K562 (cell line): Measurements from ENCODE around the gene PNPLA7. TPM values are rescaled to one million over a fixed set of nuclear protein-coding genes. Genes with fewer than 3 reads are reported as not detected.
A peak's percentile ranks its signal among the peaks of the same experiment; 100 is the strongest.

Source experiments
- ATAC-seq: fragments of 200-7000 bp; cut with Tn5 transposase; 3 replicates; pipeline ENCODE4 v1.9.1; 2020; ENCODE audit warnings: moderate library complexity
- BruUV-seq: library from RNA; stranded (reverse); fragments of 400-500 nt; replicated peaks from 2 replicates; lab custom pipeline; 2021; lab: Mats Ljungman, UMichigan
- CTCF ChIA-PET: fragments of 300-600 bp; formaldehyde crosslinking; extraction: SDS; loops from one replicate; lab custom pipeline; 2021; ENCODE audit warnings: low intra/inter-chr PET ratio; lab: Yijun Ruan, JAX
- POLR2A ChIA-PET: fragments of 300-600, 350-650 bp; sonication (Branson Sonifier 250); formaldehyde crosslinking; extraction: SDS; loops from one replicate; lab custom pipeline; 2021; ENCODE audit warnings: antibody characterized with exemption, inconsistent platforms; lab: Yijun Ruan, JAX
- DNase-seq, 4 experiments: peaks; one replicate each; pipeline versions ENCODE4 v3.0.0 to v3.0.0-alpha.2; 2011 to 2018; ENCODE audit warnings: low spot score in 3 of 4, mixed read lengths in 3 of 4; ENCODE audit errors: extremely low read depth in 1 of 4
- FAIRE-seq: peaks from 2 replicates; lab custom pipeline; 2011; peaks lifted over from hg19 to GRCh38; lab: Jason Lieb, UNC
- H2AFZ ChIP-seq: 2 replicates; pipeline ENCODE4 v1.6.0; 2011; ENCODE audit warnings: low read depth, low read length, control low read depth, inconsistent platforms
- H3K27ac ChIP-seq: fragments of 200-600 bp; 3 replicates; pipeline ENCODE4 v1.8.0; 2011; ENCODE audit warnings: low read depth, mild to moderate bottlenecking, control low read depth, inconsistent platforms, low read length, moderate library complexity, mixed read lengths; ENCODE audit errors: extremely low read depth
- H3K27me3 ChIP-seq, 2 experiments: fragments of 300-600 bp in 1 of 2; 2 replicates in 1 of 2; 3 replicates in 1 of 2; pipeline versions ENCODE4 v1.6.0 to v1.8.0; 2011; ENCODE audit warnings: inconsistent platforms in 2 of 2, low read length in 2 of 2, mild to moderate bottlenecking in 1 of 2, mixed read lengths in 1 of 2, moderate library complexity in 1 of 2; ENCODE audit not compliant: control insufficient read depth in 2 of 2, insufficient read depth in 2 of 2
- H3K36me3 ChIP-seq: fragments of 300-600 bp; 3 replicates; pipeline ENCODE4 v1.8.0; 2011; ENCODE audit warnings: mild to moderate bottlenecking, low read length, inconsistent platforms; ENCODE audit not compliant: control insufficient read depth, insufficient read depth
- H3K4me1 ChIP-seq, 2 experiments: fragments of 200-600 bp in 1 of 2; replicated peaks in 1 of 2; 2 replicates in 1 of 2; 3 replicates in 1 of 2; pipeline versions ENCODE4 v1.5.1 to v1.8.0; 2011; ENCODE audit warnings: inconsistent platforms in 2 of 2, low read length in 2 of 2, mild to moderate bottlenecking in 1 of 2, mixed read lengths in 1 of 2, moderate library complexity in 1 of 2; ENCODE audit not compliant: control insufficient read depth in 2 of 2, insufficient read depth in 2 of 2
- H3K4me2 ChIP-seq: 2 replicates; pipeline ENCODE4 v1.6.1; 2011; ENCODE audit warnings: low read length, control low read depth, inconsistent platforms, mixed read lengths; ENCODE audit not compliant: insufficient read depth
- H3K4me3 ChIP-seq: fragments of 200-600 bp; sonication (generic), shearing (Covaris generic); 2 replicates; pipeline ENCODE4 v1.5.1; 2016; ENCODE audit warnings: control low read depth, inconsistent platforms
- H3K79me2 ChIP-seq: fragments of 200-600 bp; 3 replicates; pipeline ENCODE4 v1.8.0; 2011; ENCODE audit warnings: low read length, inconsistent platforms; ENCODE audit not compliant: control insufficient read depth, insufficient read depth
- H3K9ac ChIP-seq, 2 experiments: 2 replicates each; pipeline versions ENCODE4 v1.6.0 to v1.6.1; 2011; ENCODE audit warnings: low read depth in 2 of 2, low read length in 2 of 2, control low read depth in 1 of 2, inconsistent platforms in 1 of 2, mild to moderate bottlenecking in 1 of 2, mixed read lengths in 1 of 2; ENCODE audit not compliant: insufficient read depth in 1 of 2
- H3K9me1 ChIP-seq: one replicate; pipeline ENCODE4 v1.6.0; 2011; ENCODE audit warnings: inconsistent platforms, mild to moderate bottlenecking, low read length, moderate library complexity; ENCODE audit not compliant: control insufficient read depth, insufficient read depth
- H3K9me3 ChIP-seq: replicated peaks from 2 replicates; pipeline ENCODE4 v1.5.1; 2011; ENCODE audit warnings: low read depth, low read length, inconsistent platforms; ENCODE audit not compliant: control insufficient read depth, insufficient read depth
- H4K20me1 ChIP-seq: replicated peaks from 2 replicates; pipeline ENCODE4 v1.6.1; 2011; ENCODE audit warnings: low read length, inconsistent platforms, mixed read lengths; ENCODE audit not compliant: control insufficient read depth, insufficient read depth
- CEBPG ChIP-seq, 3 experiments: fragments of 200-800 bp in 1 of 3; sonication (Bioruptor generic) in 1 of 3; sonication (generic) in 1 of 3; formaldehyde crosslinking in 1 of 3; IDR thresholded peaks in 2 of 3; conservative IDR thresholded peaks in 1 of 3; 2 replicates each; pipeline versions ENCODE4 v1.6.1 to v1.8.0; 2016 to 2022; ENCODE audit warnings: missing compliant biosample characterization in 2 of 3, missing genetic modification characterization in 2 of 3, mild to moderate bottlenecking in 1 of 3, missing genetic modification reagents in 1 of 3
- CTBP1 ChIP-seq: fragments of 450-650 bp; IDR thresholded peaks from 2 replicates; pipeline ENCODE4 v1.6.1; 2016; ENCODE audit warnings: borderline replicate concordance
- DMBX1 ChIP-seq: fragments of 250-450 bp; sonication (Bioruptor Pico); IDR thresholded peaks from 2 replicates; pipeline ENCODE4 v1.8.0; 2022; ENCODE audit warnings: inconsistent platforms, mild to moderate bottlenecking, moderate library complexity, borderline replicate concordance
- GATAD2A ChIP-seq: fragments of 450-650 bp; IDR thresholded peaks from 2 replicates; pipeline ENCODE4 v1.6.1; 2017
- HDAC1 ChIP-seq, 2 experiments: fragments of 450-650 bp; IDR thresholded peaks; 2 replicates each; pipeline ENCODE4 v1.6.1; 2016 to 2017; ENCODE audit warnings: inconsistent platforms in 1 of 2, mild to moderate bottlenecking in 1 of 2, moderate library complexity in 1 of 2
- KLF13 ChIP-seq: fragments of 450-650 bp; IDR thresholded peaks from 2 replicates; pipeline ENCODE4 v1.6.1; 2016; ENCODE audit warnings: missing genetic modification characterization, low read depth, mild to moderate bottlenecking, missing compliant biosample characterization, moderate library complexity, borderline replicate concordance
- MTA2 ChIP-seq: fragments of 450-650 bp; IDR thresholded peaks from 2 replicates; pipeline ENCODE4 v1.6.1; 2016; ENCODE audit warnings: low read depth
- MTA3 ChIP-seq: fragments of 450-650 bp; formaldehyde crosslinking; IDR thresholded peaks from 2 replicates; pipeline ENCODE4 v1.6.1; 2017; ENCODE audit warnings: mild to moderate bottlenecking, borderline replicate concordance
- NR2F6 ChIP-seq: fragments of 450-650 bp; formaldehyde crosslinking; IDR thresholded peaks from 2 replicates; pipeline ENCODE4 v1.4.0; 2020; ENCODE audit warnings: mild to moderate bottlenecking
- NRF1 ChIP-seq, 2 experiments: fragments of 450-650 bp; IDR thresholded peaks in 1 of 2; conservative IDR thresholded peaks in 1 of 2; 2 replicates each; pipeline ENCODE4 v1.6.1; 2014; ENCODE audit warnings: mild to moderate bottlenecking in 2 of 2
- PML ChIP-seq: IDR thresholded peaks from 2 replicates; pipeline ENCODE4 v1.6.1; 2012; ENCODE audit warnings: low read length, inconsistent platforms
- RFX7 ChIP-seq: fragments of 250-450 bp; sonication (Bioruptor Pico); IDR thresholded peaks from 2 replicates; pipeline ENCODE4 v1.5.1; 2021; ENCODE audit warnings: mild to moderate bottlenecking
- SIN3A ChIP-seq, 2 experiments: fragments of 150-350 bp in 1 of 2; IDR thresholded peaks; 2 replicates each; pipeline ENCODE4 v1.6.1; 2011 to 2016; ENCODE audit warnings: borderline replicate concordance in 2 of 2, low read depth in 2 of 2, low read length in 2 of 2, mild to moderate bottlenecking in 2 of 2, moderate library complexity in 2 of 2; ENCODE audit not compliant: control insufficient read depth in 1 of 2
- U2AF2 ChIP-seq: fragments of 200-400 bp; formaldehyde crosslinking; optimal IDR thresholded peaks from 2 replicates; pipeline ENCODE3; 2017; ENCODE audit warnings: low read depth, mild to moderate bottlenecking, low read length
- ZFPM2 ChIP-seq: fragments of 250-450 bp; sonication (Bioruptor Pico); IDR thresholded peaks from 2 replicates; pipeline ENCODE4 v1.5.1; 2022; ENCODE audit warnings: mild to moderate bottlenecking
- ZFX ChIP-seq: sonication (generic); formaldehyde crosslinking; IDR thresholded peaks from 2 replicates; pipeline ENCODE4 v1.8.0; 2022; ENCODE audit warnings: mild to moderate bottlenecking, missing genetic modification reagents, moderate library complexity
- ZNF766 ChIP-seq: fragments of 200-800 bp; sonication (Bioruptor generic); conservative IDR thresholded peaks from 2 replicates; pipeline ENCODE4 v1.6.1; 2016; ENCODE audit warnings: missing genetic modification characterization, missing compliant biosample characterization
- WGBS: fragments of 100-300 bp; shearing (Covaris generic); methylation state at CpG from one replicate; pipeline ENCODE4 v1.1.6; 2016; ENCODE audit warnings: low coverage, mixed read lengths; ENCODE audit not compliant: insufficient coverage; ENCODE audit errors: missing lambda C conversion rate; 5-methylcytosine and 5-hydroxymethylcytosine counted together
- in situ Hi-C: fragments of 300-500 bp; cut with MboI; formaldehyde crosslinking; loops from 4 replicates; pipeline ENCODE4 v1.15.0; 2018; ENCODE audit warnings: inconsistent platforms, mixed read lengths
- intact Hi-C: fragments of 100-400 bp; cut with micrococcal nuclease; formaldehyde crosslinking; loops from 2 replicates; pipeline ENCODE4 v1.14.2; 2022
- polyA plus RNA-seq, 8 experiments: library from polyadenylated mRNA; depleted of rRNA in 4 of 8; stranded (reverse) in 5 of 8; unstranded in 3 of 8; fragments of >200 nt; fragmentation: Nextera tagmentation in 2 of 8; fragmentation: Illumina TruSeq in 1 of 8; extraction: Ambion mirVana in 2 of 8; extraction: Trizol in 1 of 8; gene quantifications; 2 replicates each; pipeline versions ENCODE4 v1.2.1 to v1.2.3, GENCODE V29; 2011 to 2014; ENCODE audit warnings: inconsistent platforms in 1 of 8, missing spikeins in 1 of 8
- total RNA-seq, 7 experiments: library from RNA; depleted of rRNA in 6 of 7; stranded (reverse); fragments of >200 nt in 6 of 7; fragmentation: Illumina TruSeq in 2 of 7; extraction: Trizol in 2 of 7; gene quantifications; 2 replicates each; pipeline versions ENCODE4 v1.2.1 to v1.2.3, GENCODE V29; 2011 to 2021; ENCODE audit warnings: low replicate concordance in 1 of 7
- TF ChIP-seq, protein P1 (sequence below): fragments of 450-650 bp; formaldehyde crosslinking; conservative IDR thresholded peaks from 2 replicates; pipeline ENCODE4 v1.4.0; 2022; ENCODE audit warnings: mild to moderate bottlenecking, missing genetic modification characterization
- TF ChIP-seq, protein P2 (sequence below): fragments of 250-450 bp; sonication (Bioruptor Pico); IDR thresholded peaks from 2 replicates; pipeline ENCODE4 v1.5.0; 2020; ENCODE audit warnings: mild to moderate bottlenecking, borderline replicate concordance

Gene PNPLA7
- total and polyA plus RNA-seq, 9 of the 15 experiments (the other 6 are each of a cell fraction or from before 2014, with no cell fraction given): 0.01 to 0.85 (median 0.19) TPM; not detected in 1

GRCh38 chr9:137441289-137441934, 108.8 kb downstream of the PNPLA7 start, which contains the start of gene ENTPD8:
Gene ENTPD8 (minus strand): TSS chr9:137441357. CDS start chr9:137438285, 3,072 bp downstream.
- ATAC-seq (peak; percentile 87), FAIRE-seq (no peak), DNase-seq (peak; percentile 71 to 79 (median 76))
- no peaks in the 10 kb centered on the region for H3K9me3 ChIP-seq
- peaks cover 10 to 49% of the 10 kb centered on the region in 2 experiments for H3K4me1 ChIP-seq
- no peaks in the 10 kb centered on the region for H3K27me3 ChIP-seq
- ChIA-PET CTCF (no interaction called here), POLR2A (interaction anchor here (0.6 kb wide), 2 partner anchors 10 to 165 kb away, joined by 3 read pairs; no protein-coding TSS in a partner anchor)
- no TSS peak for BruUV-seq
- no peaks in the 10 kb centered on the region for H3K79me2 ChIP-seq
- no peaks in the 10 kb centered on the region for H3K9me1 ChIP-seq
- H4K20me1 ChIP-seq: no peaks in the 10 kb centered on the region
- peak within 1 kb of the TSS; percentile 47 for H3K4me3 ChIP-seq
- intact Hi-C loops: loop anchor here (10.0 kb wide), 1 partner anchor 93 kb away; no protein-coding TSS in a partner anchor
- no peaks in the 10 kb centered on the region for H3K36me3 ChIP-seq
- no peak within 1 kb of the TSS for H3K27ac ChIP-seq
- in situ Hi-C loops: no loop called here
- peak within 1 kb of the TSS in 1 of 2 experiments; percentile 14; a peak in 2 of 4 replicates for H3K9ac ChIP-seq
- H2AFZ ChIP-seq: no peak within 1 kb of the TSS
- 2% methylated on average over 26 of the region's 62 CpGs for WGBS
- H3K4me2 ChIP-seq: peak within 1 kb of the TSS; percentile 58; the same call in 1 of the 2 replicates
- TF ChIP-seq, protein P1, sequence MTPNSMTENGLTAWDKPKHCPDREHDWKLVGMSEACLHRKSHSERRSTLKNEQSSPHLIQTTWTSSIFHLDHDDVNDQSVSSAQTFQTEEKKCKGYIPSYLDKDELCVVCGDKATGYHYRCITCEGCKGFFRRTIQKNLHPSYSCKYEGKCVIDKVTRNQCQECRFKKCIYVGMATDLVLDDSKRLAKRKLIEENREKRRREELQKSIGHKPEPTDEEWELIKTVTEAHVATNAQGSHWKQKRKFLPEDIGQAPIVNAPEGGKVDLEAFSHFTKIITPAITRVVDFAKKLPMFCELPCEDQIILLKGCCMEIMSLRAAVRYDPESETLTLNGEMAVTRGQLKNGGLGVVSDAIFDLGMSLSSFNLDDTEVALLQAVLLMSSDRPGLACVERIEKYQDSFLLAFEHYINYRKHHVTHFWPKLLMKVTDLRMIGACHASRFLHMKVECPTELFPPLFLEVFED (CRISPR knock-in tag): no peak
- no peak for TF ChIP-seq CEBPG (CRISPR knock-in tag; IDR thresholded peaks at IDR 0.05)
- TF ChIP-seq CEBPG (tag; conservative IDR thresholded peaks at IDR 0.05 in 1 of 2, IDR thresholded peaks at IDR 0.05 in 1 of 2): no peak
- TF ChIP-seq CTBP1: peak; percentile 76; the same call in 1 of the 2 replicates
- no peak for TF ChIP-seq U2AF2
- TF ChIP-seq, protein P2, sequence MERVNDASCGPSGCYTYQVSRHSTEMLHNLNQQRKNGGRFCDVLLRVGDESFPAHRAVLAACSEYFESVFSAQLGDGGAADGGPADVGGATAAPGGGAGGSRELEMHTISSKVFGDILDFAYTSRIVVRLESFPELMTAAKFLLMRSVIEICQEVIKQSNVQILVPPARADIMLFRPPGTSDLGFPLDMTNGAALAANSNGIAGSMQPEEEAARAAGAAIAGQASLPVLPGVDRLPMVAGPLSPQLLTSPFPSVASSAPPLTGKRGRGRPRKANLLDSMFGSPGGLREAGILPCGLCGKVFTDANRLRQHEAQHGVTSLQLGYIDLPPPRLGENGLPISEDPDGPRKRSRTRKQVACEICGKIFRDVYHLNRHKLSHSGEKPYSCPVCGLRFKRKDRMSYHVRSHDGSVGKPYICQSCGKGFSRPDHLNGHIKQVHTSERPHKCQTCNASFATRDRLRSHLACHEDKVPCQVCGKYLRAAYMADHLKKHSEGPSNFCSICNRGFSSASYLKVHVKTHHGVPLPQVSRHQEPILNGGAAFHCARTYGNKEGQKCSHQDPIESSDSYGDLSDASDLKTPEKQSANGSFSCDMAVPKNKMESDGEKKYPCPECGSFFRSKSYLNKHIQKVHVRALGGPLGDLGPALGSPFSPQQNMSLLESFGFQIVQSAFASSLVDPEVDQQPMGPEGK: no peak
- TF ChIP-seq MTA2: no peak
- 0 out of 2 replicates have a peak, but pooled peaks have one; percentile 13 for TF ChIP-seq ZFX
- no peak for TF ChIP-seq NR2F6 (CRISPR knock-in tag)
- TF ChIP-seq DMBX1 (CRISPR knock-in tag): no peak
- TF ChIP-seq HDAC1 (IDR thresholded peaks at IDR 0.05): peak in 1 of 2 experiments; percentile 36; a peak in 1 of 4 replicates
- peak; percentile 54 to 83; a peak in 2 of 4 replicates for TF ChIP-seq SIN3A (IDR thresholded peaks at IDR 0.05; ENCODE audit: borderline replicate concordance in 2 of 2, control insufficient read depth in 1 of 2, low read depth in 2 of 2, low read length in 2 of 2)
- TF ChIP-seq NRF1 (conservative IDR thresholded peaks at IDR 0.05 in 1 of 2, IDR thresholded peaks at IDR 0.05 in 1 of 2): 0 out of 4 replicates have a peak, but pooled peaks of 1 of the 2 experiments have one; percentile 34
- TF ChIP-seq GATAD2A: 0 out of 2 replicates have a peak, but pooled peaks have one; percentile 20
- no peak for TF ChIP-seq PML
- TF ChIP-seq MTA3: no peak
- TF ChIP-seq ZNF766: no peak
- TF ChIP-seq RFX7 (CRISPR knock-in tag): no peak
- TF ChIP-seq KLF13 (tag): peak; percentile 71; the same call in 1 of the 2 replicates
- TF ChIP-seq ZFPM2 (CRISPR knock-in tag): no peak
